Stimulated activated naive CD4-positive, alpha-beta T cell treated with Interleukin-2 at 50 U/mL for 16 hours (primary cell): ENCODE results near the gene TCF7L2.

Source experiments
- DNase-seq: peaks from one replicate; lab custom pipeline; 2025; lab: John Stamatoyannopoulos, UW

Gene TCF7L2

GRCh38 chr10:113148901-113149300, 198.9 kb downstream of the TCF7L2 start:
- no peak for DNase-seq

DNA sequence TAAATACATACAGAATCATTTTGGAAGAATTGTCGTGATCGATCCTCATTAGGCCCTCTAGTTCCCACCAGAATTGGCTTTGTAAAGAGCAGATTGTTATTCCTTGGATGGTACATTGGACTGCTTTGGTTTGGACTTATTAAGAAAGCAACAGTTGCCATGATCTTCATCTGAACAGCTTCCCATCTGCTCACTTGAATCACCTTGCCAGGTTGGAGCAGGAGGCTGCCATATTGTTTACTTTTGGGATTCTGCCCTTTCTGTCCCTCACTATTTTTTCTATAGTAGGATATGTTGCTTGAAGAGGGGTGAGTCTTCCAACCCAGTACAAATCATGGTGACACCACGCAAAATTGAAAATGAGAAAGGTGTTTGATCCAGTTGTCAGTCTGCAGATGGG, 199.6 kb downstream of the TCF7L2 start:
- no peak for DNase-seq

DNA sequence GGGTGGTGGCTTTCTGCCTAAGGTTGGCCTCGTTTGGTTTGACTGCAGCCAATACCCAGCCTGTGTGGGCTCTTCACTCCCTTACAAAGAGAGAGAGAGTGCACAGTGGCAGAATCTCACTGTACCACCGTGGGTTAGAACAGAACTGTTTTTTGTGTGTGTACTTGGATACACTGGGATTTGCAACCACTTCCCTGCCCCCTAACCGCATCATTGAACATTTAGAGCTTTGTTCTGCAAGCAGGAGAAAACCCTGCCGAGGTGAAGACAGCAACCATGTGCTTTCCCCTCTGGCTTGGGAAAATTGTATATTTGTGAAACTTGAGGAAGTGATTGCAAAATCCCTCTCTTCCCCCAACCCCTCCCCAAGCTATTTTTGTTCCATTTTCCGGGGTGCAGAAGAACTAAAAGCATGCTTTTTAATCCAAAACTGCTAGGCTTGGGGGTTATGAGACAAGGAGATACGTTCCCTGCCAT, 201.2 kb downstream of the TCF7L2 start:
- DNase-seq, result no peak

DNA sequence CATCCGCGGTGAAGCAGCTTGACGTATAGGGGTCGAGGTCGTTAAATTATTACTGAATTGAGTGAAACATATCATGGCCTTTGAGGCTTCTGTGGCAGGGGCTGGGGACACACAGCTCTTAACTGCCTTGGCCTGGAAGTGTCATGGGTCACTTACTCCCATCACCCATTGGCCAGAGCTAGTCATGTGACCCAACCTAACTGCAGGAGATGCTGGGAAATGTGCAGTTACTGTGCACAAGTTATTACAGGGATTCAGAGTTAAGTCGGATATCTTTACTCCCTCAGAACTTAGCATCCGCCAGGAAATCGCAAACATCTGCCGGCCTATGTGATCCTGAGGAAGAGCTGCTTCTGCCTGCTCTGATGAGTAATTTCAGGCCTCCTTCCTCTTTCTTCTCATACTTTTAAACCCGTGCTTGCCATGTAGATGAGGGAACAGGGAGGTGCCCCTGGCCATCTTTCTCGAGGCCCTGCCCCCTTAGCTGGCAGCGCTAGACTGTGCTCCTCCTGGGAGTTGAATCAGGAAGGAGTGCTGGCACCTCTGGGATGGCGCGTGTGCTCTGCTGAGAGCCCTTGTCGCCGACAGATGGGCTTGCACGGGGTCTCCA, 203.6 kb downstream of the TCF7L2 start:
- no peak for DNase-seq

DNA sequence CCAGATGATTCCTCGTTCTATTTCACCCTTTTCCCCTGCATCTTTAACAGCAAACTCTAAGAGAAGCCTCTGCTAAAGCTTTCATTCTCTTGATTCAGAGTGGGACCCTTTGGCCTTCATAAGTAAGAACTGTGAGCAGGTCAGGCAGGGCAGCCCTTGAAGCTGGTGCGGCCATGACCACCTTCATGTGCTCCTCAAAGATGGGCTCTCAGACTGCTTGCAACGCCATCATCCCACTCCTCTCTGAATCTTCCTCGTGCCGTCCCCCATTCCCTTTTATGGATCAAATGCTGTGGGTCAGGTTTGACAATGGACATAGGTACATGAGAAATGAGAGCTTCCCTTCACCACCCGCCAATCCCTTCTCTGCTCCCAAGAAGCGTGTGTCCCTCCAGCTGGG, 207.4 kb downstream of the TCF7L2 start:
- DNase-seq, result no peak

- DNase-seq, result no peak
Observed at GRCh38 chr10:113158183-113158582, 208.1 kb downstream of the TCF7L2 start.

DNA sequence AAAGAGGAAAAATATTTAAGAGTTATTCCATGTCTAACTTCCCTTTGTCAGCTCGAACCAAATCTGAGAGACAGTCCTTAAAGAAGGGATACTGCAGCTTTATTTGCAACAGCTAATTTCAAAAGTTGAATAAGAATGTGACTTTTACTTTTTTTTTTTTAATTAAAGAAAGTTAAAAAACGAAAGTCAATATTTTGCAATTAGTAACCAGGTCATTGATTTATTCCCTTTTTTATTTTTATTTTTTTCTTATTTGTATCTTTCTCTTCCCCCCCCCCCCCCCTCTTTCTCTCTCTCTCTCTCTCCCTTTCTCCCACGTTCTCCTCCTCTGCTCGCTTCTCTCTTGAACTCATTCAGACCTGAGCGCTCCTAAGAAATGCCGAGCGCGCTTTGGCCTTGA, 209.5 kb downstream of the TCF7L2 start:
- DNase-seq, result no peak

DNA sequence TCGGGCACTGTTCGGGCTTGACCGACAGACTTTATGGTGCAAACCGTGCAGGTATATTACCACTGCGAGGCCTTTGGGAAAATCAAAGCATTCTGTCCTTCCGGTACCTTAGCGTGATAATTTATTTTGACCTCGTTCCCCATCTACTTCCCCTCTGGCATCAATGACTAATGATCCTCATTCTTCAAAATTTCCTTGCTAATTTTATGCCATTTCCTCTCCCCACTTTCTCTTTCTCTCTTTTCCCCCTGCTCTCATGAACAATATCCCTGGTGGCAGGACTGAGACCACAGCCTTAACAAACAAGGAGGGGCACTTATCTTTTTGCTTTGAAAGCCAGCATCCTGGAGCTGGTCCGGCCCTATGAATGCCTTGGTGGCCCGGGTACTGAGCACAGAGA, 210.6 kb downstream of the TCF7L2 start:
- no peak for DNase-seq

- no peak for DNase-seq
Observed at GRCh38 chr10:113161066-113161465, 211.0 kb downstream of the TCF7L2 start.

- no peak for DNase-seq
Observed at GRCh38 chr10:113162960-113163359, 212.9 kb downstream of the TCF7L2 start.

DNA sequence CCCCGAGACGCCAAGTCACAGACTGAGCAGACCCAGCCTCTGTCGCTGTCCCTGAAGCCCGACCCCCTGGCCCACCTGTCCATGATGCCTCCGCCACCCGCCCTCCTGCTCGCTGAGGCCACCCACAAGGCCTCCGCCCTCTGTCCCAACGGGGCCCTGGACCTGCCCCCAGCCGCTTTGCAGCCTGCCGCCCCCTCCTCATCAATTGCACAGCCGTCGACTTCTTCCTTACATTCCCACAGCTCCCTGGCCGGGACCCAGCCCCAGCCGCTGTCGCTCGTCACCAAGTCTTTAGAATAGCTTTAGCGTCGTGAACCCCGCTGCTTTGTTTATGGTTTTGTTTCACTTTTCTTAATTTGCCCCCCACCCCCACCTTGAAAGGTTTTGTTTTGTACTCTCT, 215.6 kb downstream of the TCF7L2 start:
- no peak for DNase-seq

DNA sequence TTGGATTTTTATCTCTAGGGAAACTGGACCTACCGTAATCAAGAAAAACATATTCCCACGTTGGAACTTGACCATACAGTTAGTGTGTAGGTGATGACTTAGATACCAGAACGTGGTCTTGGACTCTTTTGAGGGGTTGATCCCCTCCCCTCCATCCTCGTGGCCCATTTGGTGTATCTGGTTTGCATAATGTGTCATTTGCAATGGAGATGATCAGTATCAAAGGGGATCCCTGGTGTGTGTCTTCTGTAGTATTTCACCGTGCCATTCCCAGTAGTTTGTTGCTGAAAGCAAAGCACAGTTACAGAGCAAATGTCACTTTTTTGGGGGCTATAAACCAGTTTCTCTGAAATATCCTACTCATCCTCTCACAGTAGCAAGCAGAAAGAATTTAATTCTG, 217.7 kb downstream of the TCF7L2 start:
- no peak for DNase-seq

- no peak for DNase-seq
Observed at GRCh38 chr10:113168584-113168983, 218.5 kb downstream of the TCF7L2 start.

DNA sequence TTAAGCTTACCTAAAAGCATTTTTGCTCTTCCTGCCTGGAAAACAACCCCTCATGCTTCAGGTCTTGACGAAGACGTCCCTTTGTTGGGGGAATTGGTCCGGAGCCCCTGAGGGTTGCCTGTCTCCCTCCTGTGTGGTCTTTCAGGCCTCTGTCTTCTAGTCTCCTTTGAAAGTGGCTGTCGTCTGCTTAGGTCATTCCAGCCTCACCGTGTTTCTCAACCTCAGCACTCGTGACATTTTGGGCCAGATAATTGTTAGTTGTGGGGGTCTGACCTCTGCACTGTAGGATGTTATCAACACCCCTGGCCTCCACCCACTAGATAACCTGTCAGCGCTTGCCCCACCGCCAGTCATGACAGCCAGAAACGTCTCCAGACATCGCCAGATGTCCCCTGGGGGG, 219.1 kb downstream of the TCF7L2 start:
- DNase-seq, result no peak

DNA sequence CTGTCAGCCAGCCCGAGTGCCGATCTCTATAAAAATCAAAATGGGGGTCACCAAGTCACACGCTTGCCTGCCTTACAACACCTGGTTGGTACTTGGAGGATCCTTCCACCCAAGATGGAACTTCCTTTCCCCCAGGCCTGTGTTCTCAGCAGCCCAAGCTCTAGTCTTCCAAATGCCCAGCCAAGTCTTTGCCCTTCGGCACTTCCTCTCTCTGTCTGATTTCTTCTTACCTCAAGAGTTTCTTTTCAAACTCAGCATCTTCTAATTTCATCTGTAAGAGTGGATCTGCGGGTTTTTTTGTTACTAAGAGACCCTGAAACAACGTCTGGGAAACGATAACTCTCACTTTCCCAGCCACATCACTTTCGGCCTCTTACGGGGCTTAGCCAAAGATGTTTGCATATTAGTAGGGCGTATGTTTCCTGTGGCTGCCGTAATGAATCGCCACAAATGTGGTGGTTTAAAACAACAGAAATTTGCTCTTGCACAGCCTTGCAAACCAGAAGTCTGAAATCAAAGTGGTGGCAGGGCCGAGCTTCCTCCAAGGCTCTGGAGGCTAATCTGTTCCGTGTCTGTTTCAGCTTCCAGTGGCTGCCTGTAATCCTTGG, 219.9 kb downstream of the TCF7L2 start:
- DNase-seq, result no peak

DNA sequence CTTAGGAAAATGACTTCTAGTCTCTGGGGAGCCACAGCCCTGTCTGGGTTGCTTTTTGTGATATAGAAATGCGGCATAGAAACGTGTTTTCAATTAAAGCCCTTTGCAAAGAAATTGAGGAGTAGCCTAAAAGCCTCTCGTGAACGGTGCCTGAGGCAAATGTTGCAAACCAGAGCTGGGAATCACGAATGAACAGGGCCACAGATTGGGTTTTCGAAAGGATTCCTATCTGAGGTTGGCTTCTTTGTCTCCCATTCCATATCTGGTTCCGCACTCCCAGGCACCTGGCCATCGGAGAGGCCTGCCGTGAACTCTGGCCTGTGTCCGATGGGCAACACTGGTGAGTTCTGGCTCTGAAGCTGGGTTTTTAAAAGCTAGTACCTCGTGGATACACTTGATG, 221.6 kb downstream of the TCF7L2 start:
- DNase-seq, result no peak

GRCh38 chr10:113175176-113175575, 225.1 kb downstream of the TCF7L2 start:
- no peak for DNase-seq

DNA sequence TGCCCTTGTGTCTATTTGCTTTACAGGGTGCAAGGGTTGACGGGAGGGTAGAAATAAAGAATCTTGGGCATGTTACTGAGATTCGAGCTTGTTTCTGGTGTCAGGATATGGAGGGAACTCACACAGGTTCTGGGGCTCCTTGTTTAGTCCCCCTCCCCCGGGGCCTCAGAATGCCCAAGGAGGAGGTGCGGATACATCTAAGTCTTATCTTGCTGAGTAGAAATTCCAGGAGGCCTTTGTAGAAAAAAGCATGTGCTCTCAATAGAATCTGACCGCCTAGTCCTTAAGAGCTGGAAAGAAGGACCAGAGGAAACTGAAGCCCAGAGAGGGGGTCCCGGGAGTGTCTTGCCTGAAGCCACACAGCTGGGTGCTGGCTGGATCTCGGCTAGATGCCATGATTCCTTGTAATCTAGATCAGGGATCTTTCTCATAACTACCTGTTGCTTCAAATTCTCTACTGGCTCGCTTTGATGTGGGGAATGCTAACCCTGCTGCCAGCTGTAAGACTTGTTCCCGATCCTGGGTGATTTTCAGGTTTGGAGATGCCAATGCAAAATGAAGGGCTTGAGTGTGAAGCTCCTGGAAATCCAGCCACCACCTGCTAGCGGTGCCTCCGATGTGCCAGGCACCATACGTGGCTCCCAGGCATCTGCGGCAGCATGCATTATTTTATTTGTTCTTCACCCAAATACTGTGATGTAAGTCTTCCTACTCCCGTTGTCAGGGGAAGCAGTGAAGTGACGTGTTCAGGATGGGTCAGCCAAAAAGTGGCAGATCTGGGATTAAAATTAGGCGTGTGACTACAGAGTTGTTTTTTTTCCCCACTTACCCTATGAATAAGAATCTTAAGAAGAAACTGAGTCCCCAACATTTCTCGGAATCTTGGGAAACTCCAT, 226.0 kb downstream of the TCF7L2 start:
- DNase-seq, result no peak

DNA sequence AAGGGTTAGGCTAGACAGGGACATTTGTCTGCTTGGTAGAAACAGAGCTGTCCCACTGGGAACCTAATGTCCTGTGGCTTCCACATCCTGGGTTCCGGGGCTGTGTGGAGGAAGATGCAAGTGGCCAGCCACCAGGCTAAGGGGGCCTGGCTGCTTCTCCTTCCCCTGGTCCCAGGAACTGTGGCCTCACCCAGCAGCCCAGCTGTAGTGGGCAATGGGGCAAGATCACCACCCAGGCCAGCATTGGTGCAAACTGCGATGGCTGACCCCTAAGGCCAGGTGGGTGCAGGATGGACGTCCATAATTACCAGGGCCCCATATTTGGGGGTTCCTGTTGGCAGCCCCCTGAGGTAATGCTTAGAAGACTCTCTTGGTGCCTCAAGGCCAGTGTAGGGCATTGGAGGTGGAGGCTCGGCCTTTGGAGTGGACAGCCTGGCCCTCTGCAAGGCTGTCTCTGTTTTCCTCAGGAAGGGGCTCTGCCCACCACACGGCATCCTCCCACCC, 226.7 kb downstream of the TCF7L2 start:
- no peak for DNase-seq

- DNase-seq, result no peak
Observed at GRCh38 chr10:113177156-113177935, 227.3 kb downstream of the TCF7L2 start.

GRCh38 chr10:113177936-113178335, 227.9 kb downstream of the TCF7L2 start:
- no peak for DNase-seq

GRCh38 chr10:113178771-113179170, 228.7 kb downstream of the TCF7L2 start:
- DNase-seq, result no peak
